GM21786 (cell line): ENCODE results near the gene C1RL.

Source experiments
- ATAC-seq: cut with Tn5 transposase; IDR thresholded peaks from one replicate; pipeline ENCODE4 v1.9.1; 2021; ENCODE audit not compliant: unreplicated experiment

Gene C1RL, protein sequence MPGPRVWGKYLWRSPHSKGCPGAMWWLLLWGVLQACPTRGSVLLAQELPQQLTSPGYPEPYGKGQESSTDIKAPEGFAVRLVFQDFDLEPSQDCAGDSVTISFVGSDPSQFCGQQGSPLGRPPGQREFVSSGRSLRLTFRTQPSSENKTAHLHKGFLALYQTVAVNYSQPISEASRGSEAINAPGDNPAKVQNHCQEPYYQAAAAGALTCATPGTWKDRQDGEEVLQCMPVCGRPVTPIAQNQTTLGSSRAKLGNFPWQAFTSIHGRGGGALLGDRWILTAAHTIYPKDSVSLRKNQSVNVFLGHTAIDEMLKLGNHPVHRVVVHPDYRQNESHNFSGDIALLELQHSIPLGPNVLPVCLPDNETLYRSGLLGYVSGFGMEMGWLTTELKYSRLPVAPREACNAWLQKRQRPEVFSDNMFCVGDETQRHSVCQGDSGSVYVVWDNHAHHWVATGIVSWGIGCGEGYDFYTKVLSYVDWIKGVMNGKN

DNA sequence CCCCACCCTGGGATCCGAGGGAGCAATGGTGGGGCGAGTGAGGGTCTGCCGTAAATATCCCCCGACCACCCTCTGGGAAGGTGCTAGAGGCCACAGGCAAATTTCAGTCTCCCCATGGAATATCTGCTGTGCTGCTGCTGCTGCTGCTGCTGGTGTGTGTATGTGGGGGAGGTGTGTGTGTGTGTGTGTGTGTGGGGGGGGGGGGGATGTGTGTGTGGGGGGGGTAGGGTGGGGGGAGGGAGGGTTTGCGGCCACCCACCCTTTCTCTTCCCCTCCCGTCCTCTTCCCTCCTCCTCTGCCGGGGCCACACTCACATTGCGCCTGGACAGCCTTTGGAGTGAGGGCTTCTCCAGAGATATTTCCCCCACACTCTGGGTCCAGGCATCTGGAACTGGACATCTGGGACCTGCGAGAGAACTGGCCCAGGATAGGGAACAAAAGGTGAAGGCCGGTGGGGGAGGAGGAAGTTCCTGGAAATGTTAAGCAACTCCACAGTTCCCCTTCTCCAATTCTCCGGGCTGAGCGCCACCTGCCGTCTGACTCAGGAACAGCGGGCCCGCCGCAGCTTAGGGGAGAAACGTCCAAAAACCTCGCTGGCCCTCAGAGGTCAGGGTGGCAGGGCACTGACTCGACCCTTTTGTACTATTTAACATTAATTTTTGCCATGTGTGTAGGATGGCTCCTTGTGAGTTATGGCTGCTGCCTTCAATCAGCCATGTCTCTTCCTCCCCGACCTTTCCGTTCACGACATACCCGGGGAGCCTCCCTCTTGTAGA lies at the start of gene C1RL:
C1RL (minus strand) TSS at position 419 of the 776 bp plus-strand sequence; CDS start at position 385, 34 bp downstream.
- ATAC-seq, result no peak

DNA sequence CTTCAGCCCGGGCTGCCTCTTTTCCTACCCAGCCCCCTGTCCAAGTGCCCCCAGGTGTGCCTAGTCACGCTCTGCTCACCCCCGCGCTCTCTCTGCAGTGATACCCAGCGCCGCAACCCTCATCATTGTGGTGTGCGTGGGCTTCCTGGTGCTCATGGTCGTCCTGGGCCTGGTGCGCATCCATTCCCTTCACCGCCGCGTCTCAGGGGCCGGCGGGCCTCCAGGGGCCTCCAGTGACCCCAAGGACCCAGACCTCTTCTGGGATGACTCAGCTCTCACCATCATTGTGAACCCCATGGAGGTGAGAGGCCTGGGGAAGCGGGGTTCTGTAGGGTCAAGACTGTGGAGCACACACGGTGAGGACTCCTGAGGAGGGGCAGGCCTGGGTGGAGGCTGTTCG lies 48.4 kb upstream of the C1RL start:
- ATAC-seq, result no peak

DNA sequence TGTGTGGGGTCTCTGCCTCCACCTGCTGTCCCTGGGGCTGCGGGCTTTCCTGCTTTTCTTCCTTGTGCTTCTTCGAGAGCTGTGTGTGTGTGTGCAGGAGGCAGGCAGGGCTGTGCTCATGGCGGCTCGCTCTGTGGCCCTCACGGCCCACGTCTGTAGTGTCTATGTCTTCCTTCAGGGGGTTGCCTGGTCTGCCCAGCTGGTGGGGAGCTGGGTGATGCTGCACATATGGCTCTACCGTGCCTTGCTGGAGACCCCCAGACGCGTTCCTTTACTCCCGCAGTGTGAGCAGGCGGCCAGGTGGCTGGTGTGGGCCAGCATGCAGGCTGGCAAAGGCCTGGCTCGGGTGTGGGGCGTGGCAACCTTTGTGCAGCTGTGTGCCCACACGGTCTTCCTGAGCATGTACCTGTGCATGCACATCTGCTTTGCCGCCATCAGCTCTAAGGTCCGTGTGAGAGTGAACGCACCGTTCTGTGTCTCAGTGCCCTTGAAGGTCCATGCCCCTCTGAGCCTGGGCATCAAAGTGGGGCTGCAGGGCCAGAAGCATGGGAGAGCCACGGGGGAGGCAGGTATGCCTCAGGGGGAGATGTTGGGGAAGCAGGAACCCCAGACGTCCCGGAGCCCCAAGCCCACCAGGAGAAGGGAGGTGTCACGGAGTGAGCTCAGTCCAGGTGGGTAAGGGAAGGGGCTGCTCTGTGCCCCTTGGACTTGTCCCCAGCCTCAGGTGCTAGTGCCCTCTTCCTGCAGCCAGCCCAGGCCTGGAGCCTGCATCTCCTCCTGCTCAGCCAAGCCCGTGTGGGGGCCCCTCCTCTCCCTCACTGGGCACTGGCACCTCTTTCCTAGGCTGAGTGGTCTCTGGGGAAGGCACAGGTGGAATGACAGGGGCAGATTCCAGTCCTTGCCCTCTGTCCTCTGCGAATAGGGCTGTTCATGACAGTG lies 47.5 kb upstream of the C1RL start:
- no peak for ATAC-seq

DNA sequence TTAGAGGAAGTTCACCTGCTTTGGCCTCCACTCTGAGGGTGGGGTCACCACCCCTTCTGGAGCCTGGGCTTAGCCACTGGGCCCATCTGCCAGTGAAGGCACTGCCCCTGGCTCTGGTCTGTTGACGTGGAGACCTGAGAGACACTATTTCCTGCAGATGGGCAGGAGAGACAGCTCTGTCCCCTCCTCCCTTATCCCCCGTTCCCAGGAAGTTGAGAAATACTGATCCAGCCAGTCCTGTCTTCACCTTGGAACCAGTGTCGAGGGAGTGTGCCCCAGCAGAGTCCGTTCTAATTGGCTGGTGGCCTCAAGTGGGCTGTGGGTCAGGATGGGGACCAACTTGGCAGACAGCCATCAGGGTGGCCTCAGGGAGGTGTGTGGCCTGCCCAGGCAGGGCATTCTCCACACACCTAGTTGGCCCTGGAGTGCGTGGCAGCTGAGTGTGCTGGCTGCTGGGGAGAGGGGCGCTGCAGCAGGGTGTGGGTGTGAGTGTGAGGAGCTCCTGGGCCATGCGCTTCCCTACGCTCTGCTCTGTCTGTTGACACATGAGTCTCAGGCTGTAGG lies 46.5 kb upstream of the C1RL start:
- ATAC-seq, result no peak

DNA sequence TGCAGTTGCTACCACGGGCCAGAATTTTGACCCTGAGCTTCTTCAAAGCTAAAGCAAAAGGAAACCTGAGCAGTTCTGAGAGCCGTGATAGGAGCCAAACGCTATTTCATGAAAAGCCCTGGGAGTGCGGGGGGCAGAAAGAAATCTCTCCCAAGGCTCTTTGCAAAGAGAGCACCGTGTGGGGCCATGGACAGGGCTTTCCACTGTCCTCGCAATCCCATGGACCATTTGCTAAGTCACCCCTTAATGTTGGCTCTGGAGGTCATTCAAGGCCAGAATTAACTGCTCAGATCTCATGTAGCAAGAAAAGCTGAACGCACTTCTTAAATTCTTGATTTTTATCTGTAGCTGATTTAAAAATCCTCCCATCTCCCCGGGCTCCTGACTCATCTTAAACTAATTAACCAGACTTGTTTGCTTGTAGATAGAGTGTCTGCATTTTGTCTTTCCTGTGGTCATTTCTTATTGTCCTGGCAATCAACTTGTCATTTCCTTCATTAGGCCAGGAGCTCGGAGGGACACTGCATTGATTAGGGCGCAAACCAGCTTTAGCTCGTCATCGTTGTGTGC lies 46.0 kb upstream of the C1RL start:
- no peak for ATAC-seq

DNA sequence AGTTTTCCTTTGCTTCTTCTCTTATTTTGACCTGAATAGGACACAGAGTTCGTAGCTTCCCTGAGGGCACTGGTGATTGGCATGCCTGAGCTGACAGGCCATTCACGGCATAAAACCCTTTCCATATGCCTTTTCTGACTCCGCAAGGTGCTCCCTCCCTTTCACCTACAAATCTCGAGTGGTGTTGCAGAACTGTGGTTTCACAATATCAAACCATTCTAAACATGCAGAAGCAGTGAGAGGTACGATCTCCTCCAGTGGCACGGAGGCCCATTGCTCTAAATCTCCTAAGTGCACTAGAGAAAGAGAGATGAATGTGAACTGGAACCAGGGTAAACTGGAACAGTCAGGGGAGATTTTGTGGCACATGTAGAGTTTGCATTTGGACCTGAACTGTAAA lies 45.0 kb upstream of the C1RL start:
- ATAC-seq, result no peak

DNA sequence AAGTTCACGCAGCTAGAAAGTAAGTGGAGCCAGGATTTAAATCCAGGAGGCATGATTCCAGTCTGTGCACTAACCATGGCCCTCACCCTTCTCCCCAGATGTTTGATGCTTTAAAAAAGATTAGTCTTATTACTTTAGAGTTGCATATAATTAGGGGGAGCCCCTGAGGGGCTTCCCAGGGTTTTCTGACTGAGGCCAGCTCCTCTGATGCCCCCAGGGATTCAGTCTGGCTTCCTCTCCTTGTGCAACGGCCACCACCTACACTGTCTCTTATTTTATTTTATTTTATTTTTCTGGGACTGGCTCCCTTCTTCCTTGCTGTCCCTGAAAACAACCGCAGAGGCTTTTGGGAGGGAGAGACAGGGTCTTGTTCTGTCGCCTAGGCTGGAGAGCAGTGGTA lies 43.8 kb upstream of the C1RL start:
- ATAC-seq, result no peak

DNA sequence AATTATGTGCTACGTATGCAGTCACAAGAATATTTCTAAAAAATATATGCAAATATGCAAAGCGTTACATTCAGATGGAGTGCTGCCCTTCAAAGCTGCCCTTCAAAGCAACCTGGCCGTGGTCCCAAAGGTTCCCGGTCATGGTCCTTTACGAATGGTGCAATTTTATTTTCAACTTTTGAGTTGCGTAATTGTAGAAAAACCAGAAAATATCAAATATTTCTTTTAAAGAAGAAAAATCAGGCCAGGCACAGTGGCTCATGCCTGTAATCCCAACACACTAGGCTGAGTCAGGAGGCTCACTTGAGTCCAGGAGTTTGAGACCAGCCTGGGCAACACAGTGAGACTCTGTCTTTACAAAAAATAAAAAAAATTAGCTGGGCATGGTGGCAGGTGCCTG lies 42.5 kb upstream of the C1RL start:
- no peak for ATAC-seq

DNA sequence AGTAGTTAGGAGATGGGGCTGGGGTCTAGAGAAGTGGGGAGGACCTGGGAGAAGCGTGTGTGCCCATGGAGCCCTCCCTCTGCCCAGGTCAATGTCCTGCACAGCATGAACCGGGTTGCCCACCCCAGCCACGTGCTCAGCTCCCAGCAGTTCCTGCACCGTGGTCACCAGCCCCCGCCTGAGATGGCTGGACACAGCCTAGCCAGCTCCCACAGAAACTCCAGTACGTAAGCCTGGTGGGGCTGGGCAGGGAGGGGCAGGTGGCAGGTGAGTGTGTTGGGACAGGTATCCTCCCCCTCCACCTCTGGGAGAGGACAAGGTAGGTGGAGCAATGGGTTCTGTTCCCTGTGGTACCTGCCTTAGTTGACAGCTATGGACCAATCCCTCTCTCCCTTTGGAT lies 41.8 kb upstream of the C1RL start:
- no peak for ATAC-seq

DNA sequence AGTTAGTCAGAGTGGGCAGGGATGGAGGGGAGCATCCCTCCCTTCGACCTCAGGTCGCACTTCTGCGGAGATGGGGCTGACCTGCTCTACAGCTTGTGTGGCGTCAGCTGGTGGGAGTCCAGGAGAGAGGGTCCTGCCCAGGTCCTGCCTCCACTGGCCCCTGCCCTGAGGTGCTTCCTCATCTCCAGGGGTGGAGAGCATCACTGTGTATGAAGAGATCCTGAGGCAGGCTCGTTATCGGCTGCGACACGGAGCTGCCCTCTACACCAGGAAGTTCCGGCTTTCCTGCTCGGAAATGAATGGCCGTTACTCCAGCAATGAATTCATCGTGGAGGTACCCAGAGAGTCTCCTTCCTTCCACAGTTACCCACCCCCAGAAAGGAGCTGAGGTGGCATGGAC lies 41.3 kb upstream of the C1RL start:
- ATAC-seq, result no peak

DNA sequence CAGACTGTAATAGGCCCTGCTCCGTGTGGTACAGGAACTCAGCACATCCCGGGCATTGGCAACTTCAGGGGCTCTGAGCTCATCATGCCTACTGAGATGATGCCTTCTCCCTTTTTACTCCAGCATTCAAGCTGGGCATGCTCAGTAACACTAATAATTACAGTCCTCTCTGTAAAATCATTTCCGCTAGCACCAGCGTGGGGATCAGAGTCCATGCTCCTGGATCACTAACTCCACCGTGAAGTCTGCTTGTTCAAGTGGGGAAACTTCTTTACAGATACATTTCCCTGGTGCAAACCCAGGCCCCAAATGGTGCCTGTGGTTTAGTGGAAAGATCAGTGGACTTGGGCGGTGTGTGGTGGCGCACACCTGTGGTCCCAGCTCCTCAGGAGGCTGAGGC lies 37.9 kb upstream of the C1RL start:
- ATAC-seq, result no peak

DNA sequence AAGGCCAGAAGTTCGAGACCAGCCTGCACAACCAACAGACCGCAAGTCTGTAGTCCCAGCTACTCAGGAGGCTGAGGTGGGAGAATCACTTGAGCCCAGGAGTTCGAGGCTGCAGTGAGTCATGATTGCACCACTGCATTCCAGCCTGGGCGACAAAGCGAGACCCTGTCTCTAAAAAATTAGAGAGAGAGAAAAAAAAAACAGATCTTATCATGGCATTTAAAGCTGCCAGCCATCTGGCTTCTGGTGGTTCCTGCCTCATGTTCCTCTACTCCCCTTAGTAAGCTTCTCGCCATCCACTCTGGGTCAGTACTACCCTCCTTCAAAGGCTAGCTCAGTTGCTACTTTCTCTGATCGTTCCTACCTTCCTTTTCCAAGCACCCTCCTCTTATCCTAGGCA lies 37.2 kb upstream of the C1RL start:
- no peak for ATAC-seq

DNA sequence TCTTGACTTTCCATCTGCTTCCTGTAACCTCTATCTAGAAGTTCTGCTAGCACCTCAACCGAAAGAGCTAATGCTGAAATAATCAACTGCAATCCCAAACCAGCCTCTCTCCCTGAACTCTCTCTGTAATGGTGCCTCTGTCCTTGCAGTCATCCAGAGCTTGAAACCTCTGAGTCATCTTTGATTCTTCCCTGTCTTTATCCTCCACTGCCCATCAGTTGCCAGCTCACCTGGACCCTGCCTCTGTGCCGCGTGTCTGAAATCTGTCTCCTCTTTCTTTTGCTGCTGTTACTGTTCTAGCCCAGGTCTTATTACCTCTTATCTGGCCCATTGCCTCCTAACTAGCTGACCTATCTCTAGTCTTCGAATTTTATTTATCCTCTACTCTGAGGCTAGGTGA lies 36.7 kb upstream of the C1RL start:
- no peak for ATAC-seq

DNA sequence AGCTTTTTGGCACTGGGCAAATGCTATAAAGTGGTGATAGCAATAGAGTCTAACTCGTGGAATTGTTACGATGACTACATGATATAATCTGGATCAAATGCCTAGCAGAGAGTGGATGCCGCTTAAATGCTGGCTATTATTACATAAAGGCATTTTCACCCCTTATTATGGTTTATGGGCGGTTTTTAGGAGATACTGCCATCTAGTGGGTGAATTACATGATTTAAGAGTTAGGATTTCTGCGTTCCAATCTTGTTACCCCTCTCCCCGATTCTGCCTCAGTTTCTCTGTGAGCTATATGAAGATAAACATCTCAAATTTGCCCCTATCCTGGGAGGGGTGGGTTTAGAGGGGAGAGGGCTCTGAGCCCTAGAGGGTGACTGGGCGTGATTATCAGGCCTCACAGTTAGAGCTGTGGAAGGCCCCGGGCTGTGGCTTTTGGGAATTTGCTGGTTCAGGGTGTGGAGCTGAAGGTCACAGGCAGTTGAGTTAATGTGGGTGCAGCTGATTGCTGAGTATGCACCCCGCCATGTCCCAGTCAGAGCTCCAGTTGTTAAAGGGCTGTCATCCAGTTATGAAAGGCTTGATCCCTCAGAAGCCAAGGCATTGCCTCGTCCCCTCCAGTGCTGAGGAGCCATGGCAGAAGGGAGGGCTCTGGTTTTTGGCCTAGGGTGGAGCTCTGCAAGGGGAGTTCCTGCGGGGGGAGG lies 35.6 kb upstream of the C1RL start:
- no peak for ATAC-seq

DNA sequence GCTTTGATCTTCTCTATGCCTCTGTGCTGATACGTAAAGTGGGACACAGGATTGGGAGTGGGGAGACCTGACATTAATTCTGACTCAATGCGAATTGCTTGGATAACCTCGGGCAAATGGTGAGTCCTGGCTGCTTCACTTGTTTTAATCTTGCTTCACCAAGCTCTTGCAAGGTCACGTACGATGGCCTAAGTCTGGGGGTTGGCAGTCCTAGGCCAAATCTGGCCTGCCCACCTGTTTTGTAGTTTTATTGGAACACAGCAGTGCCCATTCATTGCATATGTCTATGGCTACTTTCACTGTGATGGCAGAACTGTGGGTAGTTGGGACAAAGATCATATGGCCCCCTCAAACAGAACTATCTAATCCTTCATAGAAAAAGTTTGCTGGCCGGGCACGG lies 34.5 kb upstream of the C1RL start:
- ATAC-seq, result no peak

DNA sequence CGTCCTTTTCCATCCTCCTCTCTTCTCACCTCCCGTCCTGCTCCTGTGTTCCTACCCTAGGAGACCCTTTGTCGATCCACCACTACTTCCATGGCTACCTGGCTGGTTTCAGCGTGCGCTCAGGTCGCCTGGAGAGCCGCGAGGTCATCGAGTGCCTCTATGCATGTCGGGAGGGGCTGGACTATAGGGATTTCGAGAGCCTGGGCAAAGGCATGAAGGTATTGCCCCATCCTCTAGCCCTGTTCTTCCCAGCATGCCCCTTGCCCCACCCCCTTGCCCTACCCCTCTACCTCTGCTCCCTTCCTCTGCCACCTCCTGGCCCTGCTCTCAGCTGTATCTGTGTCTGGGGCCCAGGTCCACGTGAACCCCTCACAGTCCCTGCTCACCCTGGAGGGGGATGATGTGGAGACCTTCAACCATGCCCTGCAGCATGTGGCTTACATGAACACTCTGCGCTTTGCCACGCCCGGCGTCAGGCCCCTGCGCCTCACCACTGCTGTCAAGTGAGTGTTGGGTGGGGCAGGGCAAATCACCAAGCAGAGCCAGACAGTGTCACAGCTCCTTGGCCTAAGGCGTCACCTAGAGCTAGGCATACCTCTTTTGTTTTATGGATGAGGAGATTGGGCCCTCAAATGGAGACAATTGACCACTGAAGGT lies 33.9 kb upstream of the C1RL start:
- no peak for ATAC-seq

DNA sequence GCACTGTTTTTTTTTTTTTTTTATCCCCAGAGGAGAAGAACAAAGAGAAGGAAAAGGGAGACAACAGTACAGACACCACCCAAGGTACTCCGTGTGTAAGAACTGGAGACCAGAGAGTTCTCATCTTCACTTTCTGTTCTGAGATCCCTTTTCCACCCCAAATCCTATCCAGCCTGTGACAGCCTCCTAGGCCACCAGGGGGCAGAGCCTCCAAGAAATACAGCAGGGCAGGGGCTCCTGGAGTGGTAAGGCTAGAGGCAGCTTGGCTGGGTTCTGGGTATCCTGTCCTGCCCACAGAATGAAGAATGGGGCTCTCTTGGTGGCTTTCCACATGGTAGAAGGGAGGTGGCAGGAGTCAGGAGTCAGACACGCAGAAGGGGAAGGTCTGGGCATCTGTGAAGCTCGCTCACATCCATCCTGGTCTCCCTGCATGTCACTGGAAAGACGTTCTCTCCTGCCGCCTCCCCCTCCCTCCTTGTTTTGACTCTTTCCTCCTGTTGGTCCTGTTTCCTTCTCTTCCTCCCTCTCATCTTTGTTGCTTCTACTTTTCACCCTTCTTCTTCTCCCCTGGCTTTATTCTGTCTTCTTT lies 33.1 kb upstream of the C1RL start:
- no peak for ATAC-seq

DNA sequence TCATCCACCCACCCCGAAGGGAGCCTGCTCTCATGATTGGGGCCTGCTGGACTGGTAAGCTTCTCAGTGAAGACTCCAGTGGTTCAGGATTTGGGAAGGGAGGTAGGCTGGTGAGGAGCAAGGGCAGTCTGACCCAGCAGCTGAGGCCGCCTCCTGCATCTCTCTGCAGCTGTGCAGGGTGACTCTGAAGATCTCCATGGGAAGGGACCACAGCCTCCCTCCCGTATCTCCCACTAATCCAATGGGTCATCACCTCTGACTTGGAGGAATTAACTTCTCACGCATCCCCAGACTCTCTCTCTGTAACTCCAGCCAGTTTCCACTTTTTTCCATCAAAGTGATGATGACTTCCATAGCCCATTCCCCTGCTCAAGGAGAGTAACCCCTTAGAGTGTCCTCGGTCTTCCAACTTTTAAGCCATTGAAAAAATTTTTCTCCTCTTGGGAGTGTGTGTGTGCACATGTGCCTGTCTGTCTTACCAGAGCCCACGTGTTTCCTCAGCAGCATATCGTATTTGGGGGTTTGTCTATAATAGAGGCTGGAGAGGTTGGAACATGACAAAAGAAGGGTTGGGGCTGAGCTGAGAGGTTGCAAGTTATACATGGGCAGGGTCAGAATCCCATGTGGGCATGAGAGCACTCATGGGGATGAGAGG lies 32.5 kb upstream of the C1RL start:
- ATAC-seq, result no peak

DNA sequence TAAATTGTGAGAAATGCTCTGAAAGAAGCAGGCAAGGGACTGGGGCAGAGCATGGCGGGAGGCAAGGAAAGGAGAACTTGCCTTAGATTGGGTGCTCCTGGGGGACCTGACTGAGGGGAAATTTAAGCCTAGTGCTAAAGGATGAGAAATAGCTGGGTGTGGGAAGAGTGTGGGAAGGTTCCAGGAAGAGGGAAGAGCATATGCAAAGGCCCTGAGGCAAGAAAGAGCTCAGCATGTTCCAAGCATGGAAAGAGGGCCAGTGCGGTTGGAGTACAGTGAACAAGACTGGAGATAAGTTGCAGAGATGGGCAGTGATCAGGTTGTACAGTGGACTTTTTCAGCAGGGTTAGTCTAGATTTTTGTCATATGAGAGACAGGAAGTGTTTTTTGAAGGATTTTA lies 30.2 kb upstream of the C1RL start:
- no peak for ATAC-seq
